8988T (cell line): ENCODE data around the gene POLR1D.
A peak's percentile ranks its signal among the peaks of the same experiment; 100 is the strongest.

ENCODE experiments used
- DNase-seq: peaks from one replicate; pipeline ENCODE4 v3.0.0; 2011

The POLR1D gene

GRCh38 chr13:27621366-27622101 lies at the start of gene POLR1D:
TSS of gene POLR1D (plus strand) at chr13:27621892. CDS start at chr13:27621984, 92 bp downstream.
- DNase-seq: peak; percentile 77

GRCh38 chr13:27572234-27572901 lies 49.3 kb upstream of the POLR1D start:
- no peak for DNase-seq

DNA sequence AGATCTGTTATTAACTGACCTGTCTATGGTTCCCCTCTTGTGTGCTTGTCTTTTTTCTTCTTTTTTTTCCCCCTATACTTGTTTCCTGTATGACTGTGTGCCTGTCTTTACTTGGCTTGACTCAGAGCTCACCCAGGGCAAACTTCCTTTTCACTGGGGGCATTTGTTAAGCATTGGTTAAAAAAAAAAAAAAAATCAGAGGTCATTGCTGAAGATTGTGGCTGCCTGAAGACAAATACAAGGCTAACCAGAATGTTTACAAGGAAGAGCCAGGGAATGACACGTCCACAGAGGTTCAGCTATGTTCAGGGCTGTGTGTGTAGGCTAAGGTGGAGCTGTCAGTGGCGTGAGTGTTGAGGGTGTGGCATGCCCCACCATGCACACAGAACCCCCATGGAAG lies 48.4 kb upstream of the POLR1D start:
- DNase-seq: no peak

- no peak for DNase-seq
These were observed 47.0 kb upstream of the POLR1D start for GRCh38 chr13:27574661-27575060.

GRCh38 chr13:27578121-27579030 lies 43.3 kb upstream of the POLR1D start:
- DNase-seq: no peak

GRCh38 chr13:27583645-27584044 lies 38.0 kb upstream of the POLR1D start:
- no peak for DNase-seq

- no peak for DNase-seq
These were observed 34.5 kb upstream of the POLR1D start for GRCh38 chr13:27587095-27587746.

- DNase-seq: no peak
These were observed 33.3 kb upstream of the POLR1D start for GRCh38 chr13:27588405-27588804.

- no peak for DNase-seq
These were observed 28.8 kb upstream of the POLR1D start for GRCh38 chr13:27592865-27593264.

DNA sequence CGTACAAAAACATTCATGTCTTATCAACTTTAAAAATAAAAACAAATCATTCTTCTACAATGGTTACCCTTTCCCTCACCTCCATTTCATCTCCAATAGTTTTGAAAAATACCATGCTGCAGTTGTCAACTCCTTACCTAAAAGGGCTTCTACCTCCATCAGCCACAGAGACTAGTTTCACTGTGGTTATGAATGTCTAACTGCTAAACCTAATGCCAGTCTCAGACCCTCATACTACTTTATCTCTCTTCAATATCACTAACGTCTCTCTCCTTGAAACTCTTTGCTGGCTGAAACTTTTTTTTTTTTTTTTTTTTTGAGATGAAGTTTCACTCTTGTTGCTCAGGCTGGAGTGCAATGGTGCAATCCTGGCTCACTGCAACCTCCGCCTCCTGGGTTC lies 28.4 kb upstream of the POLR1D start:
- DNase-seq: no peak

- DNase-seq: no peak
These were observed 26.5 kb upstream of the POLR1D start for GRCh38 chr13:27595055-27595811.

- DNase-seq: no peak
These were observed 22.6 kb upstream of the POLR1D start for GRCh38 chr13:27599096-27599495.

GRCh38 chr13:27599845-27600553 lies 21.7 kb upstream of the POLR1D start:
- no peak for DNase-seq

DNA sequence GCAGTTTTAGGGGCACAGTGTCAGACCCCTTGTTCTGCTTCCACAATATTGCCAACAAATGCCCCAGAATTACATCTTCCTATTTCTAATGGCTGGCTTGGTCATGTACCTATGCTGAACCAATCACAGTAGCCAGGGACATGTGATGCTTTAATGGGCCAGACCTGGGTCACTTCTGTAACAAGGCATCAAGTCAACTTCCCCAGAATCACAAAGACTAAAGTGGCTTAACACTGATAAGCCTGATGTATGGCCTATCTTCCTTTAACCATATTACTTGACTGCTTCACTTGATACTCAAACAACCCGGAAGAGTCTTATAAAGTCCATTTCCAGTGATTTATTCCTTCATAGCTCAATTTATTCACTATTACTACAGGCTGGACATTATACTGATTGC lies 21.0 kb upstream of the POLR1D start:
- DNase-seq: no peak

DNA sequence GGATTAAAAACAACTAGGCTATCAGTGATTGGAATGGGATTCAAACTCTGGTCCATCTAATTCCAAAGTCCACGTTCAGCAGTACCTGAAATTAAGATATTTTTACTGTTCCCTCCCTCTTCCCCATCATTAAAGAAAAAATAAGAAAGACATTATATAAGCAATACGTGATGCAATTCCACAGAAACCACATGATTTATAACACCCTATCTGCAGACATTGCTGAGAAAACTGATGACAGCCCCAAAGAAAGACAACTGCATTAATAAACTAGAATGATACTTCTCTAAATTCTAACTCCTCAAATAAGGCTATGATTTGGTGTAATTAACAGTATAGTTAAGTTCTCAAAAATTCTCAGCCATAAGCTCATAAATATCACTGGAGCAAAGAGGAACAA lies 20.5 kb upstream of the POLR1D start:
- no peak for DNase-seq

DNA sequence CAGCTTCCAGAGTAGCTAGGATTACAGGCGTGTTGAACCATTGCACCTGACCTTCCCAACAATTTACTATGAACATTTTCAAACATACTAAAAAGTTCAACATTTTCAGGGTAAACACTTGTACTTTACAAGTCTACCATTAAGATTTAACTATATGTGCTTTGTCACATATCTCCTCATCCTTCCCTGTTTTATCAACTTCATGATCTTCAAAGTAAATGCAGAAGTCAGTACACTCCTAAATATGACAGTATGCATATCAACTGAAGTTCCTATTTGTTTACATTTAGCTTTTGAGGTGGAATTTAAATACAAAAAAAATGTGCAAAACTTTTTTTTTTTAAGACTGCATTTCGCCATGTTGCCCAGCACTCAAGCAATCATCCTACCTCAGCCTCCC lies 19.9 kb upstream of the POLR1D start:
- DNase-seq: no peak

DNA sequence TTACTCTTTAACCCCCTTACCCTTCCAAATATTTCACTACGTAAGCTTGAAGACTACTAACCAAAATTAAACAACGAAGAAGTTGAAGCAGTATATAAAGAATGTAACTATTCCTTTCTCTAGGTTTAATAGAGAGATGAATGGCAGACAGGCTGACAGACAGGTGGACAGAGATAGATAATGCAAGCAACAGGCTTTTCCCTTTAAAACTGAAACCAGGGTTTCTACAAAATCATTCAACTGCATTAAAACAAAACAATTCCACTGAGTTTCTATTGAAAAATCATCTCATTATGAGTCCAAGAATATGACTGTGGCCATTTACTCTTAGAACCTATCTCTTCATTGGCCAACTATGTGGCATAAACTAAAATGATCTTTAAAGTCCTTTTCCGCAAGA lies 16.6 kb upstream of the POLR1D start:
- no peak for DNase-seq

DNA sequence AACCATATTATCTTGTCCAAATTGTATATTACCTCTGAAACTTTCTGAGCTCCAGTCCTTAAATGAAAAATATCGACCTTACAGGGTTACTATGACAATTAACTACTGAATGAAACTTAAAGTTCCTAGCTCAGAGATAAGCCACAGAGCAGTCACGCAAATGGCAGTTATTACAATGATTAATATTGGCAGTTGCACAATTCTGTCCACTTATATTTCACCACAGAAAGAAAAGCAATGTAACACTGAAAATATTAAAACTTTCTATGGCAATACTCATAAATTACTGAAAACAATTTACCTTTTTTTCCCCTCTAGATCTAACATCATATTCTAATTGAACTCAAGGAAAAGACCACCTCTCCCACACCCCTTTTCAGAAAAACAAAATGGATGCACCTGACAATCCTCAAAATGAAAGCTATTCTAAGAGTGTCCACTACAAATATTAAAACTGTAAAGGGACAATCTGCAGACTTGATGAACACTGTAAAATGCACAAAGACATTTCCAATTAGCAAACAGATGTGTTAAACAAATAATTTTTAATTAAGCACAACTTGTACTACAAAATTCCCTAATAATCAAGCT lies 16.0 kb upstream of the POLR1D start:
- no peak for DNase-seq

GRCh38 chr13:27607125-27607524 lies 14.6 kb upstream of the POLR1D start:
- DNase-seq: no peak

- no peak for DNase-seq
These were observed 8.1 kb upstream of the POLR1D start for GRCh38 chr13:27613628-27614027.

DNA sequence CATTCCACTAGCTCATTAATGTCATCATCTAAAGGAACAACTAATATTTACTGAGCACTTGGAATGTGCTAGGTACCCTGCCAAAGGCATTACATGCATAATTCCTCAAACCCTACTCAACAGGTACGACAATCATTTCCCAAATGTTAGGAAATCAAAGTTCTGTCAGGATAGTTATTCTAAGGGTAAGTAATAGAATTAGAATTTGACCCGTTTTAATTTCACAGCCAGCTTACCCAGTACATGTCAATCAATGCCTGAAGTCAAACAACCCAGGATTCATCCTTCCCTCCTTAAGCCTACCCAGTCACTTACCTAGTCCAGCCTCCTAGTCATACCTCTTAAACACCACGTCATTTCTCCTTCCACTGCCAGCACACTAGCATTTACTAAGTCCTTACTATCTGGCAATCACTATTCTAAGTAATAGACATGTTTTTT lies 3.8 kb upstream of the POLR1D start:
- DNase-seq: no peak
